CD4-positive, alpha-beta T cell (primary cell): ENCODE measurements around the gene NEK5. TPM values are rescaled to one million over a fixed set of nuclear protein-coding genes. Genes with fewer than 3 reads are reported as not detected.

Experiments used
- ATAC-seq: fragments of 200-7000 bp; cut with Tn5 transposase; one replicate; pipeline ENCODE4 v1.10.0; 2022; ENCODE audit warnings: mild to moderate bottlenecking; ENCODE audit not compliant: poor library complexity
- CTCF ChIA-PET: fragments of 350-600 bp; sonication (Branson Sonifier 250); formaldehyde crosslinking; loops from one replicate; lab custom pipeline; 2021; ENCODE audit warnings: antibody characterized with exemption, inconsistent platforms; lab: Charles Lee
- POLR2A ChIA-PET: fragments of 350-600 bp; sonication (Branson Sonifier 250); formaldehyde crosslinking; loops from one replicate; lab custom pipeline; 2021; ENCODE audit warnings: antibody characterized with exemption, inconsistent platforms; lab: Charles Lee
- DNase-seq, 14 experiments: peaks; one replicate each; pipeline ENCODE4 v3.0.0-alpha.2; 2013 to 2020; ENCODE audit warnings: mixed read lengths in 2 of 14
- H3K27ac ChIP-seq, 2 donors: one replicate each; pipeline versions ENCODE4 v1.5.1 to v1.7.0; 2013; ENCODE audit warnings: low read length in 2 of 2, low read depth in 1 of 2, mild to moderate bottlenecking in 1 of 2
- H3K27me3 ChIP-seq, 2 experiments: 1 replicate in 1 of 2; 2 replicates in 1 of 2; pipeline versions ENCODE4 v1.6.1 to v1.7.0; 2013; ENCODE audit warnings: low read length in 2 of 2, control low read depth in 1 of 2, mild to moderate bottlenecking in 1 of 2, moderate library complexity in 1 of 2; ENCODE audit not compliant: insufficient read depth in 2 of 2, control insufficient read depth in 1 of 2
- H3K36me3 ChIP-seq: one replicate; pipeline ENCODE4 v1.6.1; 2013; ENCODE audit warnings: low read length, control low read depth; ENCODE audit not compliant: insufficient read depth
- H3K4me1 ChIP-seq: one replicate; pipeline ENCODE4 v1.6.1; 2013; ENCODE audit warnings: low read length, control low read depth; ENCODE audit not compliant: insufficient read depth
- H3K4me3 ChIP-seq: one replicate; pipeline ENCODE4 v1.5.1; 2013; ENCODE audit warnings: mild to moderate bottlenecking, low read length, moderate library complexity
- H3K9me3 ChIP-seq, 2 experiments: 1 replicate in 1 of 2; 2 replicates in 1 of 2; pipeline versions ENCODE4 v1.6.1 to v1.7.0; 2013; ENCODE audit warnings: low read length in 2 of 2, mild to moderate bottlenecking in 2 of 2, control low read depth in 1 of 2, moderate library complexity in 1 of 2; ENCODE audit not compliant: control insufficient read depth in 1 of 2, insufficient read depth in 1 of 2
- H3K27ac Mint-ChIP-seq: one replicate; pipeline ENCODE4 v1.8.0; 2020; ENCODE audit warnings: mixed read lengths
- H3K27me3 Mint-ChIP-seq: one replicate; pipeline ENCODE4 v1.8.0; 2021; ENCODE audit warnings: mixed read lengths
- H3K36me3 Mint-ChIP-seq: one replicate; pipeline ENCODE4 v1.8.0; 2021; ENCODE audit warnings: low read depth, mixed read lengths
- H3K4me1 Mint-ChIP-seq: one replicate; pipeline ENCODE4 v1.8.0; 2021; ENCODE audit warnings: low read depth, mixed read lengths
- H3K4me3 Mint-ChIP-seq: one replicate; pipeline ENCODE4 v1.8.0; 2020; ENCODE audit warnings: mild to moderate bottlenecking, mixed read lengths
- H3K9me3 Mint-ChIP-seq: one replicate; pipeline ENCODE4 v1.8.0; 2020; ENCODE audit warnings: mixed read lengths
- CTCF ChIP-seq: fragments of 200-600 bp; IDR thresholded peaks from one replicate; pipeline ENCODE4 v1.8.0; 2022; ENCODE audit warnings: antibody characterized with exemption, mild to moderate bottlenecking
- intact Hi-C, 2 experiments: fragments of 100-400 bp; cut with DNase I in 1 of 2; cut with micrococcal nuclease in 1 of 2; formaldehyde crosslinking; loops; one replicate each; pipeline versions ENCODE4 v1.15.1 to v1.9.0; 2023 to 2025; cut with DNase I, micrococcal nuclease
- total RNA-seq, 174 experiments: library from RNA in 2 of 174; stranded (reverse) in 2 of 174; gene quantifications; one replicate each; pipeline ENCODE4 v1.2.3 and lab custom pipeline; 2021 to 2026

Gene NEK5
- total RNA-seq, 2 experiments from 2014 or later: 0.08 TPM; not detected in 1

DNA sequence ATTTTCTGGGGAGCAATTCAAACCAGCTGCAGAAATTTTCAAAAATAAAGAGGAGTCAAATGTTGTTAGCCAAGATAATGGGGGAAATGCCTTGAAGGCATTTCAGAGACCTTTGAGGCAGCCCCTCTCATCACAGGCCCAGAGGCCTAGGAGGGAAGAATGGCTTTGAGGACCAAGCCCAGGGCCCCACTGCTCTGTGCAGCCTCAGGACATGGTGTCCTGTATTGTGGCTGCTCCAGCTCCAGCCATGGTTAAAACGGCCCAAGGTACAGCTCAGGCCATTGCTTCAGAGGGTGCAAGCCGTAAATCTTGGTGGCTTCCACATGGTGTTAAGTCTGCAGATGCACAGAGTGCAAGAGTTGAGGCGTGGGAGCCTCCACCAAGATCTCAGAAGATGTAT is 32.1 kb downstream of the NEK5 start:
- no peak for ATAC-seq
- no peak for TF ChIP-seq CTCF
- Histone ChIP-seq H3K9me3 (no peaks in the 10 kb centered on the region), H3K27ac (no peak overlapping the region), H3K4me3 (no peak overlapping the region), H3K36me3 (no peaks in the 10 kb centered on the region), H3K27me3 (no peaks in the 10 kb centered on the region), H3K4me1 (no peaks in the 10 kb centered on the region)
- H3K27me3 Mint-ChIP-seq: no peaks in the 10 kb centered on the region
- intact Hi-C loops: no loop called here
- no peaks in the 10 kb centered on the region for H3K4me1 Mint-ChIP-seq
- POLR2A ChIA-PET: no interaction called here
- CTCF ChIA-PET: no interaction called here
- no peak overlapping the region for H3K27ac Mint-ChIP-seq
- no peak for DNase-seq
- H3K9me3 Mint-ChIP-seq: no peaks in the 10 kb centered on the region
- H3K36me3 Mint-ChIP-seq: no peaks in the 10 kb centered on the region
- H3K4me3 Mint-ChIP-seq: no peak overlapping the region

DNA sequence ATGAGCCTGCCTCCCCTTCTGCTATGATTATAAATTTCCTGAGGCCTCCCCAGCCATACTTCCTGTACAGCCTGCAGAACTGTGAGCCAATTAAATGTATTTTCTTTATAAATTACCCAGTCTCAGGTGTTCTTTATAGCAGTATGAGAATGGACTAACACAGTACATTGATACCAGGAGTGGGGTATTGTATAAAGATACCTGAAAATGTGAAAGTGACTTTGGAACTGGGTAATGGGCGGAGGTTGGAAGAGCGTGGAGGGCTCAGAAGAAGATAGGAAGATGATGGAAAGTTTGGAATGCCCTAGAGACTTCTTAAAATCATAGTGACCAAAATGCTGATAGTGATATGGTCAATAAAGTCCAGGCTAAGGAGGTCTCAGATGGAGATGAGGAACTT is 32.8 kb downstream of the NEK5 start:
- H3K4me3 Mint-ChIP-seq: no peak overlapping the region
- H3K4me1 Mint-ChIP-seq: no peaks in the 10 kb centered on the region
- H3K27ac ChIP-seq: no peak overlapping the region
- no peaks in the 10 kb centered on the region for H3K9me3 ChIP-seq
- no peak overlapping the region for H3K4me3 ChIP-seq
- DNase-seq: no peak
- POLR2A ChIA-PET: no interaction called here
- H3K4me1 ChIP-seq: no peaks in the 10 kb centered on the region
- no peaks in the 10 kb centered on the region for H3K27me3 ChIP-seq
- no peak for ATAC-seq
- intact Hi-C loops: no loop called here
- no peaks in the 10 kb centered on the region for H3K36me3 Mint-ChIP-seq
- TF ChIP-seq CTCF: no peak
- no peaks in the 10 kb centered on the region for H3K27me3 Mint-ChIP-seq
- no peaks in the 10 kb centered on the region for H3K9me3 Mint-ChIP-seq
- no peak overlapping the region for H3K27ac Mint-ChIP-seq
- H3K36me3 ChIP-seq: no peaks in the 10 kb centered on the region
- CTCF ChIA-PET: no interaction called here

- Histone ChIP-seq H3K4me1 (no peaks in the 10 kb centered on the region), H3K27me3 (peaks cover 0 to 3% of the 10 kb centered on the region in 2 experiments), H3K9me3 (no peaks in the 10 kb centered on the region), H3K4me3 (no peak overlapping the region), H3K27ac (no peak overlapping the region), H3K36me3 (no peaks in the 10 kb centered on the region)
- Mint-ChIP-seq H3K36me3 (no peaks in the 10 kb centered on the region), H3K27ac (no peak overlapping the region), H3K9me3 (no peaks in the 10 kb centered on the region), H3K27me3 (no peaks in the 10 kb centered on the region), H3K4me3 (no peak overlapping the region), H3K4me1 (no peaks in the 10 kb centered on the region)
- no peak for DNase-seq
- TF ChIP-seq CTCF: no peak
- ATAC-seq: no peak
- intact Hi-C loops: no loop called here
- CTCF ChIA-PET: no interaction called here
- POLR2A ChIA-PET: no interaction called here
Measured at GRCh38 chr13:52092087-52092486, 36.8 kb downstream of the NEK5 start.
